ENCODE data around the gene TMEM125. TPM values are rescaled to one million over a fixed set of nuclear protein-coding genes. Genes with fewer than 3 reads are reported as not detected.

TMEM125 gene
- total and polyA plus RNA-seq, 10 of the 15 experiments (the other 5 are each of a cell fraction or from before 2014, with no cell fraction given): 0.28 TPM; not detected in 9

GRCh38 chr1:43304314-43304681 is 34.5 kb downstream of the TMEM125 start:
- TF ChIP-seq TCF7 (IDR thresholded peaks at IDR 0.05; ENCODE audit: borderline replicate concordance) (no peak), IRF4 (IDR thresholded peaks at IDR 0.05; ENCODE audit: low read depth, low read length) (no peak), YY1 (IDR thresholded peaks at IDR 0.05; ENCODE audit: low read depth, low read length) (no peak), BACH1 (IDR thresholded peaks at IDR 0.05; ENCODE audit: borderline replicate concordance) (no peak)
- intact Hi-C loops (cut with micrococcal nuclease; ENCODE audit: unreplicated experiment) (no loop called here), in situ Hi-C loops (cut with MboI) (no loop called here)
- RAD21 ChIA-PET (ENCODE audit: unreplicated experiment): no interaction called here
- FAIRE-seq: no peak
- no peak for ATAC-seq
- Histone ChIP-seq H3K9me3 (replicated peaks; ENCODE audit: control insufficient read depth, insufficient read depth, low read length) (no peaks in the 10 kb centered on the region), H3K4me3 (no peak overlapping the region), H3K79me2 (ENCODE audit: control insufficient read depth, insufficient read depth, low read length) (no peaks in the 10 kb centered on the region), H3K27ac (ENCODE audit: control insufficient read depth, insufficient read depth) (no peak overlapping the region), H2AFZ (ENCODE audit: control insufficient read depth, low read depth, low read length) (no peak overlapping the region), H3K4me2 (ENCODE audit: control insufficient read depth, insufficient read depth) (no peak overlapping the region), H3K27me3 (replicated peaks in 1 of 2; ENCODE audit: control insufficient read depth in 2 of 2, insufficient read depth in 2 of 2, low read length in 1 of 2) (no peaks in the 10 kb centered on the region), H3K36me3 (ENCODE audit: control insufficient read depth in 2 of 2, insufficient read depth in 2 of 2, low read length in 1 of 2) (no peaks in the 10 kb centered on the region), H3K4me1 (ENCODE audit: control insufficient read depth, insufficient read depth, low read length) (no peaks in the 10 kb centered on the region), H3K9ac (ENCODE audit: control insufficient read depth, insufficient read depth, low read length) (no peak overlapping the region), H4K20me1 (ENCODE audit: control insufficient read depth, insufficient read depth) (no peaks in the 10 kb centered on the region)
- CTCF ChIA-PET: interaction anchor here (1.1 to 1.2 kb wide), 2 partner anchors 77 to 150 kb away, joined by 3 read pairs; partner anchors contain the start of gene HYI
- POLR2A ChIA-PET: no interaction called here
- no TSS peak for BruUV-seq (replicated peaks)
- 13% methylated on average over 8 of the region's 8 CpGs for WGBS (ENCODE audit: insufficient coverage, insufficient replicate concordance, low lambda C conversion rate, missing lambda C conversion rate)
- SMC1A ChIA-PET (ENCODE audit: uncharacterized antibody, unreplicated experiment): no interaction called here
- DNase-seq (ENCODE audit: low read depth, low spot score): no peak

- TF ChIP-seq PAX8 (IDR thresholded peaks at IDR 0.05) (no peak), NFYB (IDR thresholded peaks at IDR 0.05; ENCODE audit: insufficient read depth, low read depth, low read length) (no peak), HDAC2 (IDR thresholded peaks at IDR 0.05) (no peak), PAX5 (IDR thresholded peaks at IDR 0.05; ENCODE audit: borderline replicate concordance, low read depth, low read length) (no peak), E2F8 (IDR thresholded peaks at IDR 0.05; ENCODE audit: low read depth, partially characterized antibody) (no peak)
- no peaks in the 10 kb centered on the region for H3K9me3 ChIP-seq (replicated peaks; ENCODE audit: control insufficient read depth, insufficient read depth, low read length)
- no peak overlapping the region for H2AFZ ChIP-seq (ENCODE audit: control insufficient read depth, low read depth, low read length)
- H4K20me1 ChIP-seq (ENCODE audit: control insufficient read depth, insufficient read depth): no peaks in the 10 kb centered on the region
- no peak overlapping the region for H3K9ac ChIP-seq (ENCODE audit: control insufficient read depth, insufficient read depth, low read length)
- in situ Hi-C loops (cut with MboI): no loop called here
- no peak overlapping the region for H3K4me2 ChIP-seq (ENCODE audit: control insufficient read depth, insufficient read depth)
- no TSS peak for BruUV-seq (replicated peaks)
- POLR2A ChIA-PET: no interaction called here
- FAIRE-seq (no peak), ATAC-seq (no peak), DNase-seq (ENCODE audit: low read depth, low spot score) (no peak)
- CTCF ChIA-PET: no interaction called here
- H3K79me2 ChIP-seq (ENCODE audit: control insufficient read depth, insufficient read depth, low read length): no peaks in the 10 kb centered on the region
- no peaks in the 10 kb centered on the region for H3K36me3 ChIP-seq (ENCODE audit: control insufficient read depth in 2 of 2, insufficient read depth in 2 of 2, low read length in 1 of 2)
- no peaks in the 10 kb centered on the region for H3K4me1 ChIP-seq (ENCODE audit: control insufficient read depth, insufficient read depth, low read length)
- no peak overlapping the region for H3K27ac ChIP-seq (ENCODE audit: control insufficient read depth, insufficient read depth)
- H3K27me3 ChIP-seq (replicated peaks in 1 of 2; ENCODE audit: control insufficient read depth in 2 of 2, insufficient read depth in 2 of 2, low read length in 1 of 2): no peaks in the 10 kb centered on the region
- H3K4me3 ChIP-seq: no peak overlapping the region
- intact Hi-C loops (cut with micrococcal nuclease; ENCODE audit: unreplicated experiment): no loop called here
- SMC1A ChIA-PET (ENCODE audit: uncharacterized antibody, unreplicated experiment): no interaction called here
- 72% methylated on average over 45 of the region's 46 CpGs for WGBS (ENCODE audit: insufficient coverage, insufficient replicate concordance, low lambda C conversion rate, missing lambda C conversion rate)
- RAD21 ChIA-PET (ENCODE audit: unreplicated experiment): no interaction called here
Measured at GRCh38 chr1:43304771-43305300, 35.1 kb downstream of the TMEM125 start.

Measured in GM12878 (cell line).